Mesenchymal stem cell (in vitro differentiated cells and primary cell): ENCODE data around the gene NLE1.
A peak's percentile ranks its signal among the peaks of the same experiment; 100 is the strongest.

Experiments
- DNase-seq: peaks from one replicate; pipeline ENCODE4 v3.0.0-alpha.2; 2013
- H2AFZ ChIP-seq: one replicate; pipeline ENCODE4 v1.6.1; 2013; ENCODE audit warnings: low read depth, mild to moderate bottlenecking, control low read depth, inconsistent platforms, low read length, moderate library complexity
- H2AK5ac ChIP-seq: 2 replicates; pipeline ENCODE4 v1.6.1; 2013; ENCODE audit warnings: low read length, moderate library complexity, mild to moderate bottlenecking, inconsistent platforms; ENCODE audit not compliant: severe bottlenecking
- H2BK120ac ChIP-seq: one replicate; pipeline ENCODE4 v1.6.1; 2013; ENCODE audit warnings: low read depth, mild to moderate bottlenecking, inconsistent platforms, low read length, moderate library complexity
- H2BK12ac ChIP-seq, 2 experiments: one replicate each; pipeline ENCODE4 v1.6.1; 2013; ENCODE audit warnings: inconsistent platforms in 2 of 2, low read length in 2 of 2, mild to moderate bottlenecking in 2 of 2, moderate library complexity in 2 of 2, control low read depth in 1 of 2
- H2BK15ac ChIP-seq: one replicate; pipeline ENCODE4 v1.6.1; 2013; ENCODE audit warnings: mild to moderate bottlenecking, low read depth, inconsistent platforms; ENCODE audit not compliant: poor library complexity, severe bottlenecking
- H2BK5ac ChIP-seq: 2 replicates; pipeline ENCODE4 v1.6.1; 2013; ENCODE audit warnings: low read depth, mild to moderate bottlenecking, low read length, control low read depth, inconsistent platforms; ENCODE audit not compliant: poor library complexity, severe bottlenecking
- H3K14ac ChIP-seq, 2 experiments: one replicate each; pipeline ENCODE4 v1.6.1; 2013; ENCODE audit warnings: inconsistent platforms in 2 of 2, low read length in 2 of 2, control low read depth in 1 of 2, mild to moderate bottlenecking in 1 of 2, moderate library complexity in 1 of 2
- H3K18ac ChIP-seq, 2 experiments: one replicate each; pipeline ENCODE4 v1.6.1; 2013; ENCODE audit warnings: inconsistent platforms in 2 of 2, low read length in 2 of 2, control low read depth in 1 of 2, low read depth in 1 of 2, mild to moderate bottlenecking in 1 of 2
- H3K23ac ChIP-seq, 2 experiments: one replicate each; pipeline ENCODE4 v1.6.1; 2013; ENCODE audit warnings: inconsistent platforms in 2 of 2, low read length in 2 of 2, mild to moderate bottlenecking in 2 of 2, moderate library complexity in 2 of 2, control low read depth in 1 of 2
- H3K27ac ChIP-seq: 2 replicates; pipeline ENCODE4 v1.5.1; 2013; ENCODE audit warnings: mild to moderate bottlenecking, moderate library complexity, low read length, control low read depth, inconsistent platforms; ENCODE audit not compliant: poor library complexity, severe bottlenecking
- H3K27me3 ChIP-seq, 2 experiments: 2 replicates each; pipeline versions ENCODE4 v1.6.1 to v1.7.0; 2013; ENCODE audit warnings: low read length in 2 of 2, mild to moderate bottlenecking in 2 of 2, moderate library complexity in 2 of 2, control low read depth in 1 of 2, inconsistent platforms in 1 of 2; ENCODE audit not compliant: control insufficient read depth in 1 of 2, insufficient read depth in 1 of 2
- H3K36me3 ChIP-seq, 2 experiments: 2 replicates each; pipeline versions ENCODE4 v1.6.1 to v1.7.0; 2013; ENCODE audit warnings: low read length in 2 of 2, control low read depth in 1 of 2, inconsistent platforms in 1 of 2, low read depth in 1 of 2, mild to moderate bottlenecking in 1 of 2; ENCODE audit not compliant: insufficient read depth in 2 of 2, control insufficient read depth in 1 of 2
- H3K4ac ChIP-seq, 2 experiments: one replicate each; pipeline ENCODE4 v1.6.1; 2013; ENCODE audit warnings: inconsistent platforms in 2 of 2, low read length in 2 of 2, mild to moderate bottlenecking in 2 of 2, moderate library complexity in 2 of 2, control low read depth in 1 of 2, low read depth in 1 of 2
- H3K4me1 ChIP-seq: 2 replicates; pipeline ENCODE4 v1.6.1; 2013; ENCODE audit warnings: low read depth, low read length, control low read depth; ENCODE audit not compliant: control insufficient read depth, insufficient read depth
- H3K4me2 ChIP-seq: 2 replicates; pipeline ENCODE4 v1.6.1; 2013; ENCODE audit warnings: low read length, mild to moderate bottlenecking, inconsistent platforms; ENCODE audit not compliant: poor library complexity, severe bottlenecking
- H3K4me3 ChIP-seq, 2 experiments: 2 replicates each; pipeline versions ENCODE4 v1.5.1 to v1.7.0; 2013; ENCODE audit warnings: low read length in 2 of 2, mild to moderate bottlenecking in 2 of 2, control low read depth in 1 of 2, low read depth in 1 of 2; ENCODE audit not compliant: insufficient read depth in 1 of 2
- H3K79me1 ChIP-seq: replicated peaks from 2 replicates; pipeline ENCODE4 v1.6.1; 2013; ENCODE audit warnings: mild to moderate bottlenecking, control low read depth, low read length, inconsistent platforms; ENCODE audit not compliant: poor library complexity, severe bottlenecking
- H3K9ac ChIP-seq: 2 replicates; pipeline ENCODE4 v1.7.0; 2013; ENCODE audit warnings: mild to moderate bottlenecking, low read length, moderate library complexity
- H3K9me3 ChIP-seq: 2 replicates; pipeline ENCODE4 v1.7.0; 2013; ENCODE audit warnings: mild to moderate bottlenecking, low read length; ENCODE audit not compliant: control insufficient read depth
- H4K8ac ChIP-seq: one replicate; pipeline ENCODE4 v1.6.1; 2013; ENCODE audit warnings: inconsistent platforms, mild to moderate bottlenecking, low read length, moderate library complexity
- H4K91ac ChIP-seq: one replicate; pipeline ENCODE4 v1.6.1; 2013; ENCODE audit warnings: mild to moderate bottlenecking, low read length, inconsistent platforms
- WGBS: methylation state at CpG from one replicate; pipeline ENCODE4 v1.1.7; 2013; ENCODE audit warnings: mixed read lengths; 5-methylcytosine and 5-hydroxymethylcytosine counted together

Gene NLE1

GRCh38 chr17:35099908-35100307 is 42.2 kb downstream of the NLE1 start:
- no peak overlapping the region for H3K27ac ChIP-seq
- H3K9ac ChIP-seq = no peak overlapping the region
- H2AK5ac ChIP-seq = no peak overlapping the region
- 97% methylated on average over 3 of the region's 3 CpGs for WGBS
- no peak overlapping the region for H3K14ac ChIP-seq
- no peak overlapping the region for H4K91ac ChIP-seq
- no peak overlapping the region for H4K8ac ChIP-seq
- no peak overlapping the region for H3K4me2 ChIP-seq
- H3K4me3 ChIP-seq = no peak overlapping the region
- H3K27me3 ChIP-seq = no peaks in the 10 kb centered on the region
- H3K23ac ChIP-seq = no peak overlapping the region
- H2BK15ac ChIP-seq = no peak overlapping the region
- H3K4ac ChIP-seq = no peak overlapping the region
- H2BK12ac ChIP-seq = no peak overlapping the region
- H2AFZ ChIP-seq = no peak overlapping the region
- no peak overlapping the region for H2BK5ac ChIP-seq
- no peak overlapping the region for H2BK120ac ChIP-seq
- H3K36me3 ChIP-seq = peaks cover 41 to 45% of the 10 kb centered on the region in 2 experiments
- no peak overlapping the region for H3K18ac ChIP-seq
- H3K79me1 ChIP-seq = peaks cover 11% of the 10 kb centered on the region
- H3K9me3 ChIP-seq = no peaks in the 10 kb centered on the region
- no peak for DNase-seq
- peaks cover 6% of the 10 kb centered on the region for H3K4me1 ChIP-seq

- Histone ChIP-seq H2BK120ac (no peak overlapping the region), H3K9me3 (no peaks in the 10 kb centered on the region), H2BK12ac (no peak overlapping the region), H3K23ac (no peak overlapping the region), H3K14ac (no peak overlapping the region), H3K4me3 (no peak overlapping the region), H2AFZ (no peak overlapping the region), H3K4me1 (peaks cover 2% of the 10 kb centered on the region), H3K18ac (peak overlapping the region in 1 of 2 experiments; percentile 1), H3K4ac (no peak overlapping the region), H3K4me2 (no peak overlapping the region), H3K27ac (no peak overlapping the region), H2BK5ac (no peak overlapping the region), H3K9ac (no peak overlapping the region), H3K79me1 (peaks cover 5% of the 10 kb centered on the region), H4K8ac (no peak overlapping the region), H3K27me3 (no peaks in the 10 kb centered on the region), H3K36me3 (peaks cover 31 to 34% of the 10 kb centered on the region in 2 experiments), H4K91ac (no peak overlapping the region), H2BK15ac (no peak overlapping the region), H2AK5ac (no peak overlapping the region)
- no peak for DNase-seq
- 99% methylated on average over 2 of the region's 2 CpGs for WGBS
Observed at GRCh38 chr17:35097776-35098175, 44.3 kb downstream of the NLE1 start.

GRCh38 chr17:35095741-35096140 is 46.4 kb downstream of the NLE1 start:
- 100% methylated on average over 1 of the region's 1 CpG for WGBS
- no peak overlapping the region for H3K14ac ChIP-seq
- peaks cover 5% of the 10 kb centered on the region for H3K79me1 ChIP-seq
- H2BK12ac ChIP-seq = no peak overlapping the region
- DNase-seq = no peak
- no peaks in the 10 kb centered on the region for H3K9me3 ChIP-seq
- peaks cover 18 to 23% of the 10 kb centered on the region in 2 experiments for H3K36me3 ChIP-seq
- no peak overlapping the region for H4K91ac ChIP-seq
- no peak overlapping the region for H2BK15ac ChIP-seq
- no peak overlapping the region for H3K4me3 ChIP-seq
- H2BK5ac ChIP-seq = no peak overlapping the region
- no peak overlapping the region for H3K27ac ChIP-seq
- H3K18ac ChIP-seq = no peak overlapping the region
- H2AFZ ChIP-seq = no peak overlapping the region
- H2BK120ac ChIP-seq = no peak overlapping the region
- H3K9ac ChIP-seq = no peak overlapping the region
- no peak overlapping the region for H3K4me2 ChIP-seq
- peaks cover 2% of the 10 kb centered on the region for H3K4me1 ChIP-seq
- H3K4ac ChIP-seq = no peak overlapping the region
- H3K23ac ChIP-seq = no peak overlapping the region
- H2AK5ac ChIP-seq = no peak overlapping the region
- no peak overlapping the region for H4K8ac ChIP-seq
- H3K27me3 ChIP-seq = no peaks in the 10 kb centered on the region

- H3K14ac ChIP-seq = no peak overlapping the region
- no peak overlapping the region for H2BK5ac ChIP-seq
- no peak overlapping the region for H3K27ac ChIP-seq
- no peaks in the 10 kb centered on the region for H3K9me3 ChIP-seq
- no peak overlapping the region for H2BK120ac ChIP-seq
- peaks cover under 1% of the 10 kb centered on the region for H3K4me1 ChIP-seq
- no peak overlapping the region for H3K4ac ChIP-seq
- no peak overlapping the region for H2BK12ac ChIP-seq
- no peak overlapping the region for H2AK5ac ChIP-seq
- peaks cover 10 to 15% of the 10 kb centered on the region in 2 experiments for H3K36me3 ChIP-seq
- H4K91ac ChIP-seq = no peak overlapping the region
- no peak overlapping the region for H2AFZ ChIP-seq
- DNase-seq = peak; percentile 81
- WGBS = 82% methylated on average over 2 of the region's 2 CpGs
- no peak overlapping the region for H2BK15ac ChIP-seq
- no peak overlapping the region for H3K18ac ChIP-seq
- no peak overlapping the region for H3K23ac ChIP-seq
- H4K8ac ChIP-seq = no peak overlapping the region
- H3K27me3 ChIP-seq = no peaks in the 10 kb centered on the region
- peaks cover 2% of the 10 kb centered on the region for H3K79me1 ChIP-seq
- H3K9ac ChIP-seq = peak overlapping the region; percentile 44
- no peak overlapping the region for H3K4me2 ChIP-seq
- H3K4me3 ChIP-seq = no peak overlapping the region
Observed at GRCh38 chr17:35094902-35095301, 47.2 kb downstream of the NLE1 start.
